SKM-1 treated with dmso at 0.1 percent for 144 hours (cell line): Measurements from ENCODE around the gene GRIA1.

Source experiments
- DNase-seq: peaks from one replicate; lab custom pipeline; 2025; ENCODE audit not compliant: unreplicated experiment; lab: John Stamatoyannopoulos, UW

GRIA1 gene

DNA sequence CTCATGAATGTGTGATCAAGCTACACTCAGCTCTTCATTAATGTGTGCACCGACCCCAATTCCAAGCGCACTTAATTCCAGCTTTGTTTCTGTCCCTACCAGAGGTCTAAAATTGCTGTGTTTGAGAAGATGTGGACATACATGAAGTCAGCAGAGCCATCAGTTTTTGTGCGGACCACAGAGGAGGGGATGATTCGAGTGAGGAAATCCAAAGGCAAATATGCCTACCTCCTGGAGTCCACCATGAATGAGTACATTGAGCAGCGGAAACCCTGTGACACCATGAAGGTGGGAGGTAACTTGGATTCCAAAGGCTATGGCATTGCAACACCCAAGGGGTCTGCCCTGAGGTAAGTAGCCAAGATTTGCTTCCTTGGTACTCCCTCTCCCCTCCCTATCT, 279.6 kb downstream of the GRIA1 start:
- DNase-seq: no peak

GRCh38 chr5:153774686-153775085, 284.2 kb downstream of the GRIA1 start:
- no peak for DNase-seq

DNA sequence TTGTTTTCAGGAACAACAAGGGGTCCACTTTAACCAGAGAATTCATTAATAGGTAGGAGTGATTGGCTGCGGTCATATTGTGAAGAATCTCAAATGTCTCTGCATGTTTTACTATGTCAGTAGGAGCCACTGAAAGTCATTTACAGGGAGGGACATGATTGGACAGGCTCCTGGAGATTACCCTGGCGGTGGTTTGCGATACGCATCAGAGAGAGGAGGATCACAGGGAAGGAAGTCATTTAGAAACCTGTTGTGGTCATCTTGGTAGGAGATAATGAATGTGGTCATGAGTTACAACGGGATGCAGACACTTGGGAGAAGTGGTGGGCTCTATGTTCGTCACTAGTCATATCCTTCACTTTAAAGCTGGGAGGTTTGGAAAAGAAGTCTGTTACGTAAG, 285.5 kb downstream of the GRIA1 start:
- no peak for DNase-seq

DNA sequence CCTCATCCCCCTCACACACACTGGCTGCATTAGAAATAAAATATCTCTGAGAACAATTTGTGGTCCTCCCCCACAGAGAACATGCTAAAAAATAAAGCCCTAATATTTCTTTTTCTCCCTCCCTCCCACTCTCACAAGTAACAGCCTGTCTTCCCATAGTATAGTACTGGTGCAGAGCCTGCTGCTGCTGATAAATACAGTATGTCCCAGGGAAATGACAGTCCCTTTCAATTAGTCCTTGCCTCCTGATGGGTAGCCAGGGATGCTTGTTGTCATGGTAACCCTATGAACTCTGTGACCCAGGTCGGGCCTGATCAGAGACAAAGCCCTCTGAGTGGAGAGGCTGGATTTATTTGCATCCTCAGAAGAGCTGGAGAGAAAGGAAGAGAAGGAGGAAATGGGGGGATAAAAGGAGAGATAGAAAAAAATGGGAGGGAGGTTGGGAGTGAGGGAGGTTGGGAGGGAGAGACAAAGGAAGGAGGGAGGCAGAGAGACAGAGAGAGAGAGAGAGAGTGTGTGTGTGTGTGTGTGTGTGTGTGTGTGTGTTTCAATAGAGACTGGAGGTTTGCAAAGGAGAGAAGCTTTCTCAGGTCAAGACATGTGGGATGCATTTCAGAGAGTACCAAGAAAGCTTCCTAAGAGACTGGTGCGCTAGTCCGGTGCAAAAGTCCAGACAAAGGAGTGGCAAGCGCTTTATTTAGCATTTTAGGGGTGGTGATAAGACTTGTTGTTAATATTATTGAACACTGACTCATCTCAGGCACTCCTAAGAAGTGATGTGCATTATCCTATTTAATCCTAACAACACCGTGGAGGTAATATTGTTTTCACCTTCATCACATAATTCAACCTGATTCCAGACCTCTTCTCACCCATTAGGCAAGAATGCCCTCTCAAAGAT, 287.5 kb downstream of the GRIA1 start:
- no peak for DNase-seq

DNA sequence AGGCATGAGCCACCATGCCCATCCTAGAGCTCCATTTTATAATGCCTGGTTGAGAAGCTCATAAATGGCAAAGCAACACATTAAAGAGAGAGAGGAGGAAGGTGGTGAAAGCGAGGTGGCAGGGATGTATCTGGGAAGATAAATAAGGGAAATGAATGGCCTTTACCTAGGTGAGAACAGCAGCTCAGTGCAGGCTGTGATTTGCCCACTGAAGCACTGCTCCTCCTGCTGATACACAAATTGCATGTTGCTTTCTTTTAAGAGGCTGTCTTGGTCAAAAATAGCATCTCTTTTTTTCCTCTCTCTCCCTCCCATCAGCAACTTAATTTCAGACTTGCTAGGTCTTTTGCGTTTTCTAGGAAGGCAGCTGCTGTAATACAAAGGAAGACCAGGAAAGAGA, 289.4 kb downstream of the GRIA1 start:
- DNase-seq: no peak

DNA sequence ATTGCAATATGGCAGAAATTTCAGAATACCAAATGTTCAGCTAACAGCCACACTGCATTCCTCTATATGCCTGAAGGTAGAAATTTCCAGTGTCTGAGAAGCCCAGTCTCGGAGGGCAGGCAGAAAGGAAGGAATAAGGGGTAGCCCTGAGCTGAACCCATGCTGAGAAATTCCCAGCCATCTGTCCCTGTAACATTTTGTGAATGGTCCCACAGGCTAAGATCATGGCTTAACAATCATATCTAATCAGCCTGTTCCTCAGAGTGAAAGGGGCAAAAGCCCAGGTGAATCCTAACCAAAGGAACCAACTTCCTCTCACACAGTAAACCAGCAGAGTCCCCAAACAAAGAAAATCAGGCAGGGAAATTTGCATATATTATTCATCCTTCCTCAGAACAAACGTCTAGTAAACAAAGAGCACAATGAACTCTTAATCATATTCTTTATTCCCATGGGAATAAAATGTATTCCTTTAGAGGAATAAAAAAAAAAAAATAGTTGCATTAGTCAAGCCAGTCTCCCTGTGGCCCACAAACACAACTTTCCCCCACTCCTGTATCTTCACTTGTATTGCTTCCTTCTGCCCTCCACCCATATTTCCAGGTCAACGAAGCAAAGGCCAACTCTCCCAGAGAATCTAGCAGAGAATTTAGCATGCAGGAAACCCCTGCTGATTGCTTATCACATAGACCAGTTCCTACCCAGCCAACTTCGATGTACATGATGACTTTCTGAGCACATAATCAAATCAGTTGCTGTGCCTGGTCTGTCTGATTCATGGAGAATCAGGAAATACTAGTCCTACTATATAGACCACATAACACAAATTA, 290.6 kb downstream of the GRIA1 start:
- DNase-seq: no peak

GRCh38 chr5:153782589-153783361, 292.3 kb downstream of the GRIA1 start:
- DNase-seq: no peak

GRCh38 chr5:153783362-153783658, 292.8 kb downstream of the GRIA1 start:
- no peak for DNase-seq

DNA sequence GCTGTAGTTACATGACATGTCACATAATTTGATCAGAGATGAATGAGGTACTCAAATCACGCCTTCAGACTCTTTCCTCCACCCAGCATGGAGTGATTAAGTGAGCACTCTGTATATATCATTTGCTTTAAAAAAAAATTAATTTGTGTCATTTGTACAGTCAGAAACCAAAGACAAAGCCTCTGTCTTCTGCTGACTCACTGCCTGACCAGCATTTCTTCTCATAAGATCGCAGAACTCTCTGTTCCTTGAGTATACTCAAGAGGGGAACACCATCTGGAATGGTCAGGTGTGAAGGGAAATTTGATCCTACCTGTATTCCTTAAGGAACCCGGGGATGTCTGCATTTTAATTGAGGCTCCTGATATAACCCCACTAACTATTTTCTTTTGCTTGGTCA, 293.8 kb downstream of the GRIA1 start:
- DNase-seq: no peak

GRCh38 chr5:153791339-153791738, 300.9 kb downstream of the GRIA1 start:
- DNase-seq: no peak

- peak; percentile 24 for DNase-seq
These were observed 301.8 kb downstream of the GRIA1 start for GRCh38 chr5:153792305-153792704.

- no peak for DNase-seq
These were observed 303.2 kb downstream of the GRIA1 start for GRCh38 chr5:153793699-153794098.

- no peak for DNase-seq
These were observed 303.9 kb downstream of the GRIA1 start for GRCh38 chr5:153794327-153794726.

- no peak for DNase-seq
These were observed 306.1 kb downstream of the GRIA1 start for GRCh38 chr5:153796527-153796926.

- no peak for DNase-seq
These were observed 307.0 kb downstream of the GRIA1 start for GRCh38 chr5:153797484-153797883.

- no peak for DNase-seq
These were observed 308.4 kb downstream of the GRIA1 start for GRCh38 chr5:153798830-153799229.

GRCh38 chr5:153799466-153799865, 309.0 kb downstream of the GRIA1 start:
- DNase-seq: no peak

DNA sequence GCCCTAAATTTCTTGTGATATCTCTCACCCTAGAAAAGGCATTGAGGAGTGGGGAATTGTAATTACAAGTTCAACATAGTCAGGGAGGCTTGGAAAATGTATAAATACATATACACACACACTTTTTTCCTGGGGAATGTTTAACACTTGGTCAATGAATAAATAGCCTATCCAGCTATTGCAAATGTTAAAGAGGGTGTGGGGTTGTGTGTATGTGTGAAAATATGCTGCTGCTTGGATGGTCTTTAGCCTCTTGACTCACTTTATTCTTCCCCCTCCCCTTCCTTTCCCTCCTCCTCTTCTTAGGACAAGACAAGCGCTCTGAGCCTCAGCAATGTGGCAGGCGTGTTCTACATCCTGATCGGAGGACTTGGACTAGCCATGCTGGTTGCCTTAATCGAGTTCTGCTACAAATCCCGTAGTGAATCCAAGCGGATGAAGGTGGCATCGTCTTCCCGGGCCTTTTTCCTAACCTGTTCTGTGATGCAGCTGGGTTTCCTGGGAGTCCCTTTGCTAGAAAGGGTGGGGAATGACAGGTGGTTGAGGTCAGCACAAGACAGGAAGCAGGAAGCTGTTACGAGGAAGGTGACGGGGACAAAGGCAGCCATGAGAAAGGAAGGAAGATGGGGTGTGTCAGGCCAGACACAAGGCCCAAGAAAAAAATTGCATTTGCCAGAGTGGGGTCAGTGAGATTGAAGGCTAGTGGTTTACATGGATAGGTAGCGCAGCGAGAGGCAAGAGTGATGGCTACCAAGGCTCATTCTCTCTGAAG, 311.8 kb downstream of the GRIA1 start:
- DNase-seq: no peak

GRCh38 chr5:153807801-153808200, 317.3 kb downstream of the GRIA1 start:
- DNase-seq: no peak

DNA sequence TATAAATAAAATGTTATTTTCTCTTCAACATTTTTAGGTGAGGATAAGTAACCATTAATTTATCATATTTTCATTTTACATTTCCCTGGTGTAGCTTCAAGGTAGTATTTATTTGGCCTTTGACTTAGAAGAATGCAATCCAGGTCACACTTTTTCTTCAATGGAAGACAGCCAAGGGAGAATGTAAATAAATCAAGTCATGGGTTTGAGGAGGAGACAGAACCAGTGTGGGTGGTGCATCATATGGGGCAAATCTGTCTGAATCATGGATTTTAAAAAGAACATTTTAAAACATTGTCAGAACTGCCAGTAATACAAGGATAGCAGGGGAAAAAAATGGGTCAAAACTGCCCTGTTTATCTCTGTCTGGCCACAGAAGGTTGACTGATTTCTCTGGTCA, 318.7 kb downstream of the GRIA1 start:
- DNase-seq: no peak

GRCh38 chr5:153813901-153814300, 323.4 kb downstream of the GRIA1 start:
- DNase-seq: no peak
